ENCODE measurements around the gene PLVAP.
A peak's percentile ranks its signal among the peaks of the same experiment; 100 is the strongest.

The PLVAP gene

DNA sequence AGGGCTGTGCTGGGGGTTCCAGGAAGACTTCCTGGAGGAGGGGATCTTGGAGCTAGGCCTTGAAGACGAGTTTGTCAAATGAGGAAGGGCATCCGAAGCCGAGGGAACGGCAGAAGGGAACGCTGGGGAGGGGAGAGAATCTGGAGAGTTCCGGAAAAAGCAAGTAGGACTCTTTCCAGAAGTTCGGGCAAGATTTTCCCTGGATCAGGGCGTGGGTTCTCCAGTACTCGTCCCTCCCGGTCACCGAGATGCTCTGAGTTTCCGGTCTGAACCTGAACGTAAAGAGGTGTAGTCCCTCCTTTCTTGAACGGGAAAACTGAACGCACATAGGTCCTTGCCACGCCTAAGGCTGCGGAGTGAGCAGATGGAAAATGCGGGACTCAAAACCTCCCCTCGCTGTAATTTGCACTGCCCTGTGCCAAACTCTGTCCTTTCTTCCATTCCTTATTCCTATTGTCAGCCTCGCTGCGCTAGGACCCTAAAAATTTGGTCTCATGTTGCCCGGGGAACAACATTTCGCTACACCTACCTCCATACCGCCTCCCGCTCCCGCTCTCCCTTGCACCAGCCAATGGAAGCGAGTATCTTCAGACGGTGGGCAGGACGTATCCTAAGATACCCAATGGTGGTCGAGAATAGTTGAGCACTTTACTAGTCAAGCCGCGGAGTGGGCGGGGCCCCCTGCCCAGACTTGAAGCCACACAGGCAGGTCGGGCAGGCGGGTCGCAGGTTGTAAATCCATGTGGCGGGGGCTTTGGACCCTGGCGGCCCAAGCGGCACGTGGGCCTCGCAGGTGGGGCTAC, 40.1 kb downstream of the PLVAP start, which contains the start of gene GTPBP3 (continued):
- TF ChIP-seq, protein P1, sequence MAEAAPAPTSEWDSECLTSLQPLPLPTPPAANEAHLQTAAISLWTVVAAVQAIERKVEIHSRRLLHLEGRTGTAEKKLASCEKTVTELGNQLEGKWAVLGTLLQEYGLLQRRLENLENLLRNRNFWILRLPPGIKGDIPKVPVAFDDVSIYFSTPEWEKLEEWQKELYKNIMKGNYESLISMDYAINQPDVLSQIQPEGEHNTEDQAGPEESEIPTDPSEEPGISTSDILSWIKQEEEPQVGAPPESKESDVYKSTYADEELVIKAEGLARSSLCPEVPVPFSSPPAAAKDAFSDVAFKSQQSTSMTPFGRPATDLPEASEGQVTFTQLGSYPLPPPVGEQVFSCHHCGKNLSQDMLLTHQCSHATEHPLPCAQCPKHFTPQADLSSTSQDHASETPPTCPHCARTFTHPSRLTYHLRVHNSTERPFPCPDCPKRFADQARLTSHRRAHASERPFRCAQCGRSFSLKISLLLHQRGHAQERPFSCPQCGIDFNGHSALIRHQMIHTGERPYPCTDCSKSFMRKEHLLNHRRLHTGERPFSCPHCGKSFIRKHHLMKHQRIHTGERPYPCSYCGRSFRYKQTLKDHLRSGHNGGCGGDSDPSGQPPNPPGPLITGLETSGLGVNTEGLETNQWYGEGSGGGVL (tag by site-specific recombination; IDR thresholded peaks at IDR 0.05): peak; percentile 79; the same call in 1 of the 2 replicates
- TF ChIP-seq, protein P2, sequence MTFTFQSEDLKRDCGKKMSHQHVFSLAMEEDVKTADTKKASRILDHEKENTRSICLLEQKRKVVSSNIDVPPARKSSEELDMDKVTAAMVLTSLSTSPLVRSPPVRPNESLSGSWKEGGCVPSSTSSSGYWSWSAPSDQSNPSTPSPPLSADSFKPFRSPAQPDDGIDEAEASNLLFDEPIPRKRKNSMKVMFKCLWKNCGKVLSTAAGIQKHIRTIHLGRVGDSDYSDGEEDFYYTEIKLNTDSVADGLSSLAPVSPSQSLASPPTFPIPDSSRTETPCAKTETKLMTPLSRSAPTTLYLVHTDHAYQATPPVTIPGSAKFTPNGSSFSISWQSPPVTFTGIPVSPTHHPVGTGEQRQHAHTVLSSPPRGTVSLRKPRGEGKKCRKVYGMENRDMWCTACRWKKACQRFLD (tag by site-specific recombination; IDR thresholded peaks at IDR 0.05): peak; percentile 7; the same call in 1 of the 2 replicates
- TF ChIP-seq SP3 (tag by site-specific recombination; IDR thresholded peaks at IDR 0.05): peak; percentile 100
- TF ChIP-seq, protein P3, sequence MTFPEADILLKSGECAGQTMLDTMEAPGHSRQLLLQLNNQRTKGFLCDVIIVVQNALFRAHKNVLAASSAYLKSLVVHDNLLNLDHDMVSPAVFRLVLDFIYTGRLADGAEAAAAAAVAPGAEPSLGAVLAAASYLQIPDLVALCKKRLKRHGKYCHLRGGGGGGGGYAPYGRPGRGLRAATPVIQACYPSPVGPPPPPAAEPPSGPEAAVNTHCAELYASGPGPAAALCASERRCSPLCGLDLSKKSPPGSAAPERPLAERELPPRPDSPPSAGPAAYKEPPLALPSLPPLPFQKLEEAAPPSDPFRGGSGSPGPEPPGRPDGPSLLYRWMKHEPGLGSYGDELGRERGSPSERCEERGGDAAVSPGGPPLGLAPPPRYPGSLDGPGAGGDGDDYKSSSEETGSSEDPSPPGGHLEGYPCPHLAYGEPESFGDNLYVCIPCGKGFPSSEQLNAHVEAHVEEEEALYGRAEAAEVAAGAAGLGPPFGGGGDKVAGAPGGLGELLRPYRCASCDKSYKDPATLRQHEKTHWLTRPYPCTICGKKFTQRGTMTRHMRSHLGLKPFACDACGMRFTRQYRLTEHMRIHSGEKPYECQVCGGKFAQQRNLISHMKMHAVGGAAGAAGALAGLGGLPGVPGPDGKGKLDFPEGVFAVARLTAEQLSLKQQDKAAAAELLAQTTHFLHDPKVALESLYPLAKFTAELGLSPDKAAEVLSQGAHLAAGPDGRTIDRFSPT (tag by site-specific recombination; IDR thresholded peaks at IDR 0.05): peak; percentile 8; the same call in 1 of the 2 replicates
- peak; percentile 25 for TF ChIP-seq ZNF654 (tag by site-specific recombination; IDR thresholded peaks at IDR 0.05; ENCODE audit: low read depth)
- peak; percentile 99 for TF ChIP-seq ZNF2 (tag by site-specific recombination; IDR thresholded peaks at IDR 0.05)
- peak; percentile 100 for TF ChIP-seq KLF16 (tag by site-specific recombination; IDR thresholded peaks at IDR 0.05)
- peak; percentile 90 for TF ChIP-seq SCRT1 (tag by site-specific recombination; IDR thresholded peaks at IDR 0.05; ENCODE audit: borderline replicate concordance)
- TF ChIP-seq ZSCAN23 (tag by site-specific recombination; IDR thresholded peaks at IDR 0.05): peak; percentile 82
- TF ChIP-seq ZNF138 (tag by site-specific recombination; IDR thresholded peaks at IDR 0.05; ENCODE audit: borderline replicate concordance): no peak
- TF ChIP-seq ZNF416 (tag by site-specific recombination; IDR thresholded peaks at IDR 0.05): no peak
- peak; percentile 99 for TF ChIP-seq ZNF501 (tag by site-specific recombination; IDR thresholded peaks at IDR 0.05)
- TF ChIP-seq, protein P4, sequence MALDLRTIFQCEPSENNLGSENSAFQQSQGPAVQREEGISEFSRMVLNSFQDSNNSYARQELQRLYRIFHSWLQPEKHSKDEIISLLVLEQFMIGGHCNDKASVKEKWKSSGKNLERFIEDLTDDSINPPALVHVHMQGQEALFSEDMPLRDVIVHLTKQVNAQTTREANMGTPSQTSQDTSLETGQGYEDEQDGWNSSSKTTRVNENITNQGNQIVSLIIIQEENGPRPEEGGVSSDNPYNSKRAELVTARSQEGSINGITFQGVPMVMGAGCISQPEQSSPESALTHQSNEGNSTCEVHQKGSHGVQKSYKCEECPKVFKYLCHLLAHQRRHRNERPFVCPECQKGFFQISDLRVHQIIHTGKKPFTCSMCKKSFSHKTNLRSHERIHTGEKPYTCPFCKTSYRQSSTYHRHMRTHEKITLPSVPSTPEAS (tag by site-specific recombination; IDR thresholded peaks at IDR 0.05): peak; percentile 53
- TF ChIP-seq, protein P5, sequence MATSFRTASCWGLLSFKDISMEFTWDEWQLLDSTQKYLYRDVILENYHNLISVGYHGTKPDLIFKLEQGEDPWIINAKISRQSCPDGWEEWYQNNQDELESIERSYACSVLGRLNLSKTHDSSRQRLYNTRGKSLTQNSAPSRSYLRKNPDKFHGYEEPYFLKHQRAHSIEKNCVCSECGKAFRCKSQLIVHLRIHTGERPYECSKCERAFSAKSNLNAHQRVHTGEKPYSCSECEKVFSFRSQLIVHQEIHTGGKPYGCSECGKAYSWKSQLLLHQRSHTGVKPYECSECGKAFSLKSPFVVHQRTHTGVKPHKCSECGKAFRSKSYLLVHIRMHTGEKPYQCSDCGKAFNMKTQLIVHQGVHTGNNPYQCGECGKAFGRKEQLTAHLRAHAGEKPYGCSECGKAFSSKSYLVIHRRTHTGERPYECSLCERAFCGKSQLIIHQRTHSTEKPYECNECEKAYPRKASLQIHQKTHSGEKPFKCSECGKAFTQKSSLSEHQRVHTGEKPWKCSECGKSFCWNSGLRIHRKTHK (tag by site-specific recombination; IDR thresholded peaks at IDR 0.05): no peak
- no peak for TF ChIP-seq ZNF274 (IDR thresholded peaks at IDR 0.05; ENCODE audit: low read length)
- TF ChIP-seq ZNF274 (tag by site-specific recombination; IDR thresholded peaks at IDR 0.05; ENCODE audit: borderline replicate concordance): no peak
- TF ChIP-seq, protein P6, sequence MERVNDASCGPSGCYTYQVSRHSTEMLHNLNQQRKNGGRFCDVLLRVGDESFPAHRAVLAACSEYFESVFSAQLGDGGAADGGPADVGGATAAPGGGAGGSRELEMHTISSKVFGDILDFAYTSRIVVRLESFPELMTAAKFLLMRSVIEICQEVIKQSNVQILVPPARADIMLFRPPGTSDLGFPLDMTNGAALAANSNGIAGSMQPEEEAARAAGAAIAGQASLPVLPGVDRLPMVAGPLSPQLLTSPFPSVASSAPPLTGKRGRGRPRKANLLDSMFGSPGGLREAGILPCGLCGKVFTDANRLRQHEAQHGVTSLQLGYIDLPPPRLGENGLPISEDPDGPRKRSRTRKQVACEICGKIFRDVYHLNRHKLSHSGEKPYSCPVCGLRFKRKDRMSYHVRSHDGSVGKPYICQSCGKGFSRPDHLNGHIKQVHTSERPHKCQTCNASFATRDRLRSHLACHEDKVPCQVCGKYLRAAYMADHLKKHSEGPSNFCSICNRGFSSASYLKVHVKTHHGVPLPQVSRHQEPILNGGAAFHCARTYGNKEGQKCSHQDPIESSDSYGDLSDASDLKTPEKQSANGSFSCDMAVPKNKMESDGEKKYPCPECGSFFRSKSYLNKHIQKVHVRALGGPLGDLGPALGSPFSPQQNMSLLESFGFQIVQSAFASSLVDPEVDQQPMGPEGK (tag by site-specific recombination; IDR thresholded peaks at IDR 0.05): peak; percentile 80
- TF ChIP-seq ZNF114 (tag by site-specific recombination; IDR thresholded peaks at IDR 0.05): no peak
- no peak for TF ChIP-seq ZNF302 (tag by site-specific recombination; IDR thresholded peaks at IDR 0.05; ENCODE audit: low read depth)
- TF ChIP-seq GLIS2 (tag by site-specific recombination; IDR thresholded peaks at IDR 0.05): peak; percentile 75
- TF ChIP-seq ZNF514 (tag by site-specific recombination; IDR thresholded peaks at IDR 0.05): no peak
- no peak for TF ChIP-seq ZNF292 (tag by site-specific recombination; IDR thresholded peaks at IDR 0.05; ENCODE audit: borderline replicate concordance, low read depth)
- TF ChIP-seq ZNF423 (tag by site-specific recombination; IDR thresholded peaks at IDR 0.05): no peak
- TF ChIP-seq ZNF707 (tag by site-specific recombination; IDR thresholded peaks at IDR 0.05): no peak
- no peak for TF ChIP-seq ZNF837 (tag by site-specific recombination; IDR thresholded peaks at IDR 0.05)
- TF ChIP-seq ZNF394 (tag by site-specific recombination; IDR thresholded peaks at IDR 0.05; ENCODE audit: borderline replicate concordance): peak; percentile 75; the same call in 1 of the 2 replicates
- TF ChIP-seq, protein P7, sequence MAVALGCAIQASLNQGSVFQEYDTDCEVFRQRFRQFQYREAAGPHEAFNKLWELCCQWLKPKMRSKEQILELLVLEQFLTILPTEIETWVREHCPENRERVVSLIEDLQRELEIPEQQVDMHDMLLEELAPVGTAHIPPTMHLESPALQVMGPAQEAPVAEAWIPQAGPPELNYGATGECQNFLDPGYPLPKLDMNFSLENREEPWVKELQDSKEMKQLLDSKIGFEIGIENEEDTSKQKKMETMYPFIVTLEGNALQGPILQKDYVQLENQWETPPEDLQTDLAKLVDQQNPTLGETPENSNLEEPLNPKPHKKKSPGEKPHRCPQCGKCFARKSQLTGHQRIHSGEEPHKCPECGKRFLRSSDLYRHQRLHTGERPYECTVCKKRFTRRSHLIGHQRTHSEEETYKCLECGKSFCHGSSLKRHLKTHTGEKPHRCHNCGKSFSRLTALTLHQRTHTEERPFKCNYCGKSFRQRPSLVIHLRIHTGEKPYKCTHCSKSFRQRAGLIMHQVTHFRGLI (tag by site-specific recombination; IDR thresholded peaks at IDR 0.05): peak; percentile 44

Measured in HEK293 (cell line).